Right lobe of liver (tissue), 6 donors: ENCODE measurements around the gene TCF7L2. TPM values are rescaled to one million over a fixed set of nuclear protein-coding genes. Genes with fewer than 3 reads are reported as not detected.
A peak's percentile ranks its signal among the peaks of the same experiment; 100 is the strongest.

Experiments
- ATAC-seq, 4 donors: fragments of 200-7000 bp; cut with Tn5 transposase; one replicate each; pipeline ENCODE4 v1.9.1; 2020; ENCODE audit warnings: mild to moderate bottlenecking in 4 of 4, moderate library complexity in 4 of 4
- DNase-seq, 3 donors: peaks; one replicate each; pipeline ENCODE4 v3.0.0-alpha.2; 2020
- H3K27ac ChIP-seq, 3 donors: fragments of 200-600 bp; one replicate each; pipeline ENCODE4 v1.8.0; 2022
- H3K27me3 ChIP-seq, 2 donors: fragments of 200-600 bp; one replicate each; pipeline ENCODE4 v1.8.0; 2022
- H3K36me3 ChIP-seq, 4 donors: fragments of 200-600 bp; sonication (generic) in 1 of 4; one replicate each; pipeline versions ENCODE4 v1.5.1 to v1.8.0; 2017 to 2022; ENCODE audit warnings: control low read depth in 1 of 4
- H3K4me1 ChIP-seq, 4 donors: fragments of 200-600 bp; sonication (generic) in 1 of 4; one replicate each; pipeline versions ENCODE4 v1.5.1 to v1.8.0; 2017 to 2022; ENCODE audit warnings: control low read depth in 1 of 4
- H3K4me3 ChIP-seq, 3 donors: fragments of 200-600 bp; one replicate each; pipeline ENCODE4 v1.8.0; 2022
- H3K9me3 ChIP-seq, 4 donors: fragments of 200-600 bp; sonication (generic) in 1 of 4; one replicate each; pipeline versions ENCODE4 v1.5.1 to v1.8.0; 2017 to 2022; ENCODE audit warnings: control low read depth in 1 of 4
- POLR2A ChIP-seq: fragments of 450-650 bp; IDR thresholded peaks from one replicate; pipeline ENCODE4 v1.6.1; 2017; ENCODE audit warnings: antibody characterized with exemption, mild to moderate bottlenecking
- WGBS: methylation state at CpG from one replicate; pipeline ENCODE4 v1.1.6; 2018; ENCODE audit warnings: low coverage, low lambda C conversion rate; ENCODE audit not compliant: insufficient coverage; ENCODE audit errors: missing lambda C conversion rate; 5-methylcytosine and 5-hydroxymethylcytosine counted together
- intact Hi-C, 2 donors: fragments of 100-400 bp; cut with DNase I; formaldehyde crosslinking; loops; one replicate each; pipeline versions ENCODE4 v1.11.2 to v1.14.1; 2022
- total RNA-seq, 6 experiments: library from RNA; depleted of rRNA in 2 of 6; stranded (reverse); fragments of >200 nt in 2 of 6; fragmentation: NEBNext Ultra II Directional in 3 of 6; extraction: Animal tissue kit (Norgen Biotek cat#: 25700) in 3 of 6; gene quantifications; one replicate each; pipeline versions ENCODE4 v1.1.0 to v1.2.4, GENCODE V29; 2016 to 2023
- TF ChIP-seq, protein P1 (sequence below), 4 donors: fragments of 200-600 bp in 3 of 4; fragments of 450-650 bp in 1 of 4; IDR thresholded peaks; one replicate each; pipeline versions ENCODE4 v1.5.1 to v1.8.0; 2016 to 2022; ENCODE audit warnings: antibody characterized with exemption in 4 of 4, mild to moderate bottlenecking in 2 of 4
- donor health status: DM: no; HTN: yes; CAD: no.
- donor health status: DM: no; HTN: no; CAD: no.
- donor health status: DM: no; HTN: no; CAD: no.
- donor health status: DM: no; HTN: yes; CAD: no.
- donor health status: DM: no; HTN: yes; CAD: no.

TCF7L2 gene
- total RNA-seq, 6 experiments from 2014 or later: 9.4 to 33.2 (median 16.7) TPM

DNA sequence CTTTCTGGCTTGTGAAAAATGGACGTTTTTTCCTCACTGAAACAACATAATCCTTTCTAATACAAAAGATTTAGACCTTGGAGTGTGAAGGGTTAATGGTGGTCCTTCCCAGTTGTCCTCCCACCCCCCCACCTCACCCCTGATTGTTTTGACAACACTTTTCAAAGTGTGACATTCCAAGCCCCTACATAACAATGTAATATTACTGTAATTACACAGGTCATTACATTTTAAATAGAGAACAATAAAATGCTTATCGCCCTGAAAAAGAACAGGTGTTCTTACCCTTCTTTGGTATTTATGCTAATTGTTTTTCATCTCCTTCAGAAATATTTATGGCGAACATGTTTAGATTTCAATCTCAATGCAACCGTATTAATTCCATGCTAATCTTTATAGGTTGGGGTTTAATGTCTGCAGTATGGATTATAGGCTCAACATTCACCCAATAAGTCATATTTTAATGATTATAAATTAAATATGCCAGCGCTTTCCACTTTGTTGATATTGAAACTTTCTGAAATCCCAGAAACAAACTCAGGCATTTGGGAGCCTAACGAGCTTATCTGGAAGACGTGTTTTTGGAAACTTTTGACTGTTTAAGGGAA is 5.0 kb downstream of the TCF7L2 start:
- Histone ChIP-seq H3K9me3 (no peaks in the 10 kb centered on the region), H3K27ac (peak overlapping the region; percentile 5 to 99 (median 26)), H3K27me3 (no peaks in the 10 kb centered on the region), H3K36me3 (peaks cover 0 to 11% (median 0%) of the 10 kb centered on the region in 4 donors), H3K4me1 (peaks cover 0 to 35% (median 13%) of the 10 kb centered on the region in 4 donors), H3K4me3 (peak overlapping the region in 2 of 3 donors; percentile 9 to 25)
- intact Hi-C loops: no loop called here
- ATAC-seq (no peak), DNase-seq (no peak)
- TF ChIP-seq POLR2A: no peak
- TF ChIP-seq, protein P1, sequence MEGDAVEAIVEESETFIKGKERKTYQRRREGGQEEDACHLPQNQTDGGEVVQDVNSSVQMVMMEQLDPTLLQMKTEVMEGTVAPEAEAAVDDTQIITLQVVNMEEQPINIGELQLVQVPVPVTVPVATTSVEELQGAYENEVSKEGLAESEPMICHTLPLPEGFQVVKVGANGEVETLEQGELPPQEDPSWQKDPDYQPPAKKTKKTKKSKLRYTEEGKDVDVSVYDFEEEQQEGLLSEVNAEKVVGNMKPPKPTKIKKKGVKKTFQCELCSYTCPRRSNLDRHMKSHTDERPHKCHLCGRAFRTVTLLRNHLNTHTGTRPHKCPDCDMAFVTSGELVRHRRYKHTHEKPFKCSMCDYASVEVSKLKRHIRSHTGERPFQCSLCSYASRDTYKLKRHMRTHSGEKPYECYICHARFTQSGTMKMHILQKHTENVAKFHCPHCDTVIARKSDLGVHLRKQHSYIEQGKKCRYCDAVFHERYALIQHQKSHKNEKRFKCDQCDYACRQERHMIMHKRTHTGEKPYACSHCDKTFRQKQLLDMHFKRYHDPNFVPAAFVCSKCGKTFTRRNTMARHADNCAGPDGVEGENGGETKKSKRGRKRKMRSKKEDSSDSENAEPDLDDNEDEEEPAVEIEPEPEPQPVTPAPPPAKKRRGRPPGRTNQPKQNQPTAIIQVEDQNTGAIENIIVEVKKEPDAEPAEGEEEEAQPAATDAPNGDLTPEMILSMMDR (IDR thresholded peaks at IDR 0.05): no peak
- WGBS: 40% methylated on average over 7 of the region's 7 CpGs

DNA sequence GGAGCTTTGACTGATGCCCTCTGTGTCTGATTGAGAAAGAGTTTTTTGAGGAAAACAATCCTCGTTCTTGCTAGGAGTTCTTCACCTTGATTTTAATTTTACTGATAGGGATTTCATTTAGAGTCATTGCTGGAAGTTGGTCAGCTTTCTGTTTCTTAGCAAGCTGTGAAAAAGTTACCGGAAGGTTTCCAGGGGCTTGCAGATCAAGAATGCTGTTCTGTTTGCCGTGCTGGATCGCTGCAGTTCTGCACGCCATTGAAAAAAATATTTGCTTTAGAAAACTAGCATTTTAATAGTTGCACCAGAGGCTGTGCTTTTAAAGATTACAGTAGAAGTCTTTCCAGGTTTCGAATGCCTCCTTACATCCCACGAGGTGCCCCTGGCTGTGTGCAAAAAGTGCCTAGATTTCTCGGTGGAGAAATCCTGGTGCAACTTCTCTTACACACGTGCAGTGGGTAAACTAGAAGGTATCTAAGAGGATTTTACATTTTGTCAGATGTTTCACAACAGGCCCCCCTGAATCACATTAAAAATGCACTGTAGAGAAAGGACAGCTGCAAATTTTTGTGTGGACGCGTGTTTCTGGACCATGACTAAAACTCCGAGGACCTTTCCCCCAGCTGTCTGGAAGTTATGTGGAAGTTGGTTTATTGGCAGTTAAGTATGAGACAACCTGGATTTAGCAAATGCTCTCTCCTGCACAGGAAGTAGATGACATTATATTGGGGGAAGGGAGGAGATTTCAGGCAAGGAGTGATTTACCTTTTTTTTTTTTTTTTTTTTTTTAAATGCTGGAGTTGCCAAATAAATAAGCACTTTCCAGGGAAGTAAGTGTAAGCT is 5.8 kb downstream of the TCF7L2 start:
- Histone ChIP-seq H3K27ac (peak overlapping the region; percentile 5 to 99 (median 26)), H3K9me3 (no peaks in the 10 kb centered on the region), H3K36me3 (peaks cover 0 to 11% (median 0%) of the 10 kb centered on the region in 4 donors), H3K4me1 (peaks cover 0 to 35% (median 13%) of the 10 kb centered on the region in 4 donors), H3K4me3 (peak overlapping the region in 2 of 3 donors; percentile 9 to 25), H3K27me3 (no peaks in the 10 kb centered on the region)
- ATAC-seq (peak in 1 of 4 donors; percentile 29), DNase-seq (no peak)
- intact Hi-C loops: no loop called here
- WGBS: 4% methylated on average over 12 of the region's 12 CpGs
- TF ChIP-seq POLR2A: peak; percentile 18
- TF ChIP-seq, protein P1 (IDR thresholded peaks at IDR 0.05): no peak

DNA sequence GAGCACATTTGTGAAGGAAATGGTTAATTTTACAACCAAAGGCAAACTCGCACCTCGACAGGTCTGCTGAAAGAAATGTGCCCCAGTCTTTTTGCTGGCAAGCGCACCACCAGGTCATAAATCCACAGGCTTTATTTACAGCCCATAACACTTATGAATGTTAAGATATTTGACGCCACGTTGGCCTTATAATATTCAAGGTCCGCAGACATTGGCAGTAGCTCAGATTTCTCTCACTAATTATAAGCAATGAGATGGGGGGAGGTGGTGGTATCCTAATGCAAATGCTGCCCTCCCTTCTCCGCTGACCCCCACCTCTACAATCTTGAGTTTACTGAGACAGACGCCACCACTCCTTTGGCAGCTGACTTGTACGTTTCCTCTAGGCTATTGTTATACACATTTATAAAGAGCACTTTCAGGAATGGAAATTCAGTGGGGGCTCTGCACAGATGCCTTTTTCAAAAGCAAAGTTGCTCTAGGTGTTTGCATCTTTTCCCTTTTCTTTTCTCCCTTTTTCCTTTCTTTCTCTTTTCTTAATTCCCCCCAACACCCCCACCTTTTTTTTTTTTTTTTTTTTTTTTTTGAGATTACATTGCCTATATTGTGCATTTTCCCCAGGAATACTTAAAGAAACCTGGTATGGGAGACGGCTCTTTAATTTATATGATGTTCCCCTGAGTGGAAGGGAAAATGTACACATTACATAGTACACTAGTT is 6.7 kb downstream of the TCF7L2 start:
- ATAC-seq (no peak), DNase-seq (no peak)
- intact Hi-C loops: no loop called here
- WGBS: 76% methylated on average over 7 of the region's 10 CpGs
- no peak for TF ChIP-seq POLR2A
- TF ChIP-seq, protein P1 (IDR thresholded peaks at IDR 0.05): no peak
- Histone ChIP-seq H3K27ac (peak overlapping the region in 1 of 3 donors; percentile 14), H3K4me1 (peaks cover 0 to 35% (median 13%) of the 10 kb centered on the region in 4 donors), H3K36me3 (peaks cover 0 to 11% (median 0%) of the 10 kb centered on the region in 4 donors), H3K27me3 (no peaks in the 10 kb centered on the region), H3K4me3 (no peak overlapping the region), H3K9me3 (no peaks in the 10 kb centered on the region)

- peaks cover 0 to 35% (median 13%) of the 10 kb centered on the region in 4 donors for H3K4me1 ChIP-seq
- no peak overlapping the region for H3K4me3 ChIP-seq
- no peaks in the 10 kb centered on the region for H3K27me3 ChIP-seq
- H3K27ac ChIP-seq: no peak overlapping the region
- H3K36me3 ChIP-seq: peaks cover 0 to 11% (median 0%) of the 10 kb centered on the region in 4 donors
- DNase-seq (no peak), ATAC-seq (no peak)
- no peaks in the 10 kb centered on the region for H3K9me3 ChIP-seq
- 76% methylated on average over 3 of the region's 4 CpGs for WGBS
- TF ChIP-seq, protein P1 (IDR thresholded peaks at IDR 0.05): no peak
- no peak for TF ChIP-seq POLR2A
- intact Hi-C loops: no loop called here
Measured at GRCh38 chr10:112957640-112958092, 7.6 kb downstream of the TCF7L2 start.
